Activated CD8-positive, alpha-beta T cell treated with anti-CD3 and anti-CD28 coated beads, Interleukin-2, amount 10 ng/mL, durations not matched to agents 7 days and 5 days (primary cell): ENCODE data around the gene CLEC18B. TPM values are rescaled to one million over a fixed set of nuclear protein-coding genes. Genes with fewer than 3 reads are reported as not detected.
"Not testable (repeated sequence)": the region's sequence is repeated elsewhere in the genome, so short reads cannot be mapped to it uniquely, and the experiment has no call there.

Source experiments
- ATAC-seq: fragments of 150-1000 bp; cut with Tn5 transposase; one replicate; pipeline ENCODE4 v1.10.0; 2021; ENCODE audit warnings: moderate library complexity
- CTCF ChIA-PET: fragments of 350-600 bp; sonication (Branson Sonifier 250); formaldehyde crosslinking; loops from one replicate; lab custom pipeline; 2021; ENCODE audit warnings: antibody characterized with exemption; lab: Charles Lee
- POLR2A ChIA-PET: fragments of 350-600 bp; sonication (Branson Sonifier 250); formaldehyde crosslinking; loops from one replicate; lab custom pipeline; 2021; ENCODE audit warnings: antibody characterized with exemption; lab: Charles Lee
- DNase-seq: peaks from one replicate; pipeline ENCODE4 v3.0.0-alpha.2; 2020
- H3K27ac Mint-ChIP-seq: one replicate; pipeline ENCODE4 v1.8.0; 2021; ENCODE audit warnings: mild to moderate bottlenecking, mixed read lengths
- H3K27me3 Mint-ChIP-seq: one replicate; pipeline ENCODE4 v1.8.0; 2021; ENCODE audit warnings: low read depth, mixed read lengths
- H3K36me3 Mint-ChIP-seq: one replicate; pipeline ENCODE4 v1.8.0; 2021; ENCODE audit warnings: low read depth, mixed read lengths
- H3K4me1 Mint-ChIP-seq: one replicate; pipeline ENCODE4 v1.8.0; 2021; ENCODE audit warnings: low read depth, mixed read lengths
- H3K4me3 Mint-ChIP-seq: one replicate; pipeline ENCODE4 v1.8.0; 2021; ENCODE audit warnings: mild to moderate bottlenecking, mixed read lengths
- H3K9me3 Mint-ChIP-seq: one replicate; pipeline ENCODE4 v1.8.0; 2022; ENCODE audit warnings: mixed read lengths; ENCODE audit not compliant: insufficient read depth
- total RNA-seq, 2 experiments: library from RNA; stranded (reverse); gene quantifications; one replicate each; pipeline ENCODE4 v1.2.3, GENCODE V29; 2021

The CLEC18B gene
- total RNA-seq, 2 experiments from 2014 or later, result 0.76 to 1.1 TPM

DNA sequence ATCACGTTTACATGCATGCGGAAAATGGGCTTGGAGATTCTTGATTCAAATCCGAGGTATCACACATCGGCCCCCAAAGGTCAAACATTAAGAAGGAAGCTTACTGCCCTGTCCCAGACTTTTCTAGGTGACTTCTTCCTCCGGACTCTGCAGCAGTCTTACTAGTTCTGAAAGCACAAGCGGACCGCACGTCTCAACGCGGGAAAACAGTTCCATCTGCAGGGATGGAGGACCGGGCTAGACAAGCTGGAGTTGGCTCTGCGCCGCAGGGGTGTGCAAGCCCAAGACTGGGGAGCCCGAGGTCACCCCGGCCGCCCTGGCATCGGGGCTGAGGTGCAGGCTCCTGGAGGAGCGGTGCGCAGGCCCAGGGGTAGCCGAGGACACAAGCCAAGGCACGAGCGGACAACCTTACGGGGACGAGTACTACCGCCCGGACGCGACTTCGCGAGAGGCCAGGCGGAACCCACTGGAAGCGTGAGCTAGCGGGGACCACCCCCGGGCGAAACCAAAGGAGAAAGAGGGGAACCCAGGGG, 53.7 kb downstream of the CLEC18B start:
- not testable (repeated sequence) for DNase-seq
- POLR2A ChIA-PET, result interaction anchor here (0.9 kb wide), 1 partner anchor 71 kb away, joined by 3 read pairs; no protein-coding TSS in a partner anchor
- H3K4me3 Mint-ChIP-seq, result peak overlapping the region; percentile 92

DNA sequence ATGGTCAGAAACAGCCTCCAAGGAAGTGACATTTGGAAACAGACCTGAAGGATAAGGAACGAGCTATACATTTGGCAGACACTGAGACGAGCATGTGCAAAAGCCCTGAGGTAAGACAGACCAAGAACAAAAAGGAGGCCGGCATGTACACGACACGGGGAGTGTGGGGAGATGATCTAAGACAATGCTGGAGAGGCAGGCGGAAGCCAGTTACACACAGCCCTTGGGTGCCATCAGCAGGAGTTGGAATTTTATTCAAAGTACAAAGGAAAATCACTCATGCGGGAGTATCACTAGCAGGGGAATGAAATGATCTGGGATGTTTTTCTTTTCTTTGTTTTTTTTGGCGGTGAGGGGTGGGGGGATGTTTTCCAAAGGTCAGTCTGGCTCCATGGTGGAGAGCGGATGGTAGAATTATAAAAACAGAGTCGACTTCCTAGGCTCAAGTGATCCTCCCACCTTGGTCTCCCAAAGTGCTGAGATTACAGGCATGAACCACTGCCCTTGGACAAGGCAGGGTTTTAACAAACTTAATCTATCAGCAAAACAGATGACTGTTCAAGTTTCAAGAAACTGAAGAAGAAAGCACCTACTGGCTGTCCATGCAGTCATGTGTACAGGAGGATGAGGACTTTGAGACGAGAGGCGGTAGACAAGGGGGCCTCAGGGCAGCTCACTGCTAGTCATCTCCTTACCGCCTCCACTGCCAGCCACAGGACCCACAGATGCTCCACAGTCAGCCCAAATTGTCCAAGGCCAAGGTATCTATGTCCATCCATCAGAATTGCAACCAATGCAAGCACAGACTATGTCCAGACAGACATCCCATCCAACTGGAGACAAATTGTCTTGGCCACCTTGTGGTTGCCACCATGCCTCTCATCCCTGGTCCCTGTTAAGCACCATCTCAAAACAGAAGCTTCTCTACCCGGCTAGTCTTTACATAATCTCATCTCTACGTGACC, 59.4 kb downstream of the CLEC18B start:
- CTCF ChIA-PET, result interaction anchor here (1.5 kb wide), 1 partner anchor 57 kb away, joined by 4 read pairs; no protein-coding TSS in a partner anchor
- POLR2A ChIA-PET, result not testable (repeated sequence)

More for the DNA sequence above, 53.7 kb downstream of the CLEC18B start:
- ATAC-seq, result peak; percentile 68
- Mint-ChIP-seq H3K4me1 (peaks cover 13% of the 10 kb centered on the region), H3K27ac (peak overlapping the region; percentile 94)
- H3K36me3 Mint-ChIP-seq, H3K27me3 Mint-ChIP-seq, H3K9me3 Mint-ChIP-seq: not testable (repeated sequence)
- CTCF ChIA-PET, result interaction anchor here (0.9 kb wide), 1 partner anchor 255 kb away, joined by 3 read pairs; no protein-coding TSS in a partner anchor

More for the DNA sequence above, 59.4 kb downstream of the CLEC18B start:
- peaks cover 12% of the 10 kb centered on the region for H3K36me3 Mint-ChIP-seq
- H3K27ac Mint-ChIP-seq, H3K27me3 Mint-ChIP-seq, ATAC-seq, DNase-seq, H3K4me1 Mint-ChIP-seq, H3K4me3 Mint-ChIP-seq, H3K9me3 Mint-ChIP-seq: not testable (repeated sequence)

Other genes with a start within 250 kb of the CLEC18B start
- gene PSMD7, start 124.7 kb downstream of the CLEC18B start, total RNA-seq, result 10 to 100 TPM; 95.1 to 96.1 TPM
- gene NPIPB15, start 45.2 kb downstream of the CLEC18B start, total RNA-seq, result 1 to 10 TPM; 1.1 to 1.4 TPM
- 100 to 1,000 TPM; 110 to 112 TPM for gene GLG1, start 185.6 kb upstream of the CLEC18B start, total RNA-seq
- 100 to 1,000 TPM; 119 to 120 TPM for gene RFWD3, start 245.4 kb upstream of the CLEC18B start, total RNA-seq